ENCODE results near the gene IGLL1.
A peak's percentile ranks its signal among the peaks of the same experiment; 100 is the strongest.
"Not testable (repeated sequence)": the region's sequence is repeated elsewhere in the genome, so short reads cannot be mapped to it uniquely, and the experiment has no call there.

The IGLL1 gene

GRCh38 chr22:23579870-23580575 lies at the start of gene IGLL1:
IGLL1 (minus strand) TSS chr22:23580290; CDS start chr22:23580190, 100 bp downstream.
- no peak for DNase-seq (ENCODE audit: low read depth, low spot score)

- DNase-seq (ENCODE audit: low read depth, low spot score): not testable (repeated sequence)
Measured at GRCh38 chr22:23628056-23628743, 48.1 kb upstream of the IGLL1 start.

GRCh38 chr22:23627401-23628055 lies 47.4 kb upstream of the IGLL1 start:
- peak; percentile 10 for DNase-seq (ENCODE audit: low read depth, low spot score)

- DNase-seq (ENCODE audit: low read depth, low spot score): no peak
Measured at GRCh38 chr22:23626286-23626975, 46.3 kb upstream of the IGLL1 start.

GRCh38 chr22:23622634-23623033 lies 42.5 kb upstream of the IGLL1 start:
- DNase-seq (ENCODE audit: low read depth, low spot score): no peak

GRCh38 chr22:23621916-23622315 lies 41.8 kb upstream of the IGLL1 start:
- not testable (repeated sequence) for DNase-seq (ENCODE audit: low read depth, low spot score)

- DNase-seq (ENCODE audit: low read depth, low spot score): no peak
Measured at GRCh38 chr22:23621082-23621780, 41.1 kb upstream of the IGLL1 start.

GRCh38 chr22:23613193-23613972 lies 33.3 kb upstream of the IGLL1 start:
- no peak for DNase-seq (ENCODE audit: low read depth, low spot score)

GRCh38 chr22:23609983-23610781 lies 30.1 kb upstream of the IGLL1 start:
- no peak for DNase-seq (ENCODE audit: low read depth, low spot score)

GRCh38 chr22:23608583-23608982 lies 28.5 kb upstream of the IGLL1 start:
- DNase-seq (ENCODE audit: low read depth, low spot score): no peak

- no peak for DNase-seq (ENCODE audit: low read depth, low spot score)
Measured at GRCh38 chr22:23606204-23607131, 26.4 kb upstream of the IGLL1 start.

- no peak for DNase-seq (ENCODE audit: low read depth, low spot score)
Measured at GRCh38 chr22:23604939-23605712, 25.0 kb upstream of the IGLL1 start.

GRCh38 chr22:23603266-23603665 lies 23.2 kb upstream of the IGLL1 start:
- DNase-seq (ENCODE audit: low read depth, low spot score): no peak

- DNase-seq (ENCODE audit: low read depth, low spot score): no peak
Measured at GRCh38 chr22:23598805-23599518, 18.9 kb upstream of the IGLL1 start.

- not testable (repeated sequence) for DNase-seq (ENCODE audit: low read depth, low spot score)
Measured at GRCh38 chr22:23597576-23598268, 17.6 kb upstream of the IGLL1 start.

- not testable (repeated sequence) for DNase-seq (ENCODE audit: low read depth, low spot score)
Measured at GRCh38 chr22:23595904-23596303, 15.8 kb upstream of the IGLL1 start.

- no peak for DNase-seq (ENCODE audit: low read depth, low spot score)
Measured at GRCh38 chr22:23591846-23592245, 11.8 kb upstream of the IGLL1 start.
